Measurements from ENCODE around the gene ABCD1.

Gene ABCD1

GRCh38 chrX:153731117-153731844, 6.6 kb downstream of the ABCD1 start:
- Mint-ChIP-seq H3K36me3 (ENCODE audit: low read depth) (peaks cover 38% of the 10 kb centered on the region), H3K27ac (no peak overlapping the region), H3K9me3 (peaks cover 36% of the 10 kb centered on the region), H3K27me3 (ENCODE audit: low read depth) (peaks cover 6% of the 10 kb centered on the region), H3K4me3 (no peak overlapping the region), H3K4me1 (peaks cover 12% of the 10 kb centered on the region)
- no peak for TF ChIP-seq CTCF (IDR thresholded peaks at IDR 0.05; ENCODE audit: unreplicated experiment in 3 of 3)

GRCh38 chrX:153731845-153732215, 7.2 kb downstream of the ABCD1 start:
- Mint-ChIP-seq H3K4me3 (no peak overlapping the region), H3K36me3 (ENCODE audit: low read depth) (peaks cover 41% of the 10 kb centered on the region), H3K9me3 (peaks cover 36% of the 10 kb centered on the region), H3K27me3 (ENCODE audit: low read depth) (peaks cover 6% of the 10 kb centered on the region), H3K4me1 (peaks cover 12% of the 10 kb centered on the region), H3K27ac (no peak overlapping the region)
- TF ChIP-seq CTCF (IDR thresholded peaks at IDR 0.05; ENCODE audit: unreplicated experiment in 3 of 3): no peak

GRCh38 chrX:153732401-153732800, 7.7 kb downstream of the ABCD1 start:
- Mint-ChIP-seq H3K36me3 (ENCODE audit: low read depth) (peaks cover 41% of the 10 kb centered on the region), H3K4me1 (peaks cover 7% of the 10 kb centered on the region), H3K27me3 (ENCODE audit: low read depth) (peaks cover 2% of the 10 kb centered on the region), H3K4me3 (no peak overlapping the region), H3K9me3 (peaks cover 36% of the 10 kb centered on the region), H3K27ac (no peak overlapping the region)
- no peak for TF ChIP-seq CTCF (IDR thresholded peaks at IDR 0.05; ENCODE audit: unreplicated experiment in 3 of 3)

- Mint-ChIP-seq H3K27ac (no peak overlapping the region), H3K4me3 (no peak overlapping the region), H3K27me3 (ENCODE audit: low read depth) (no peaks in the 10 kb centered on the region), H3K4me1 (no peaks in the 10 kb centered on the region), H3K9me3 (peaks cover 33% of the 10 kb centered on the region), H3K36me3 (ENCODE audit: low read depth) (peaks cover 38% of the 10 kb centered on the region)
- TF ChIP-seq CTCF (IDR thresholded peaks at IDR 0.05; ENCODE audit: unreplicated experiment in 3 of 3): no peak
These were observed 9.1 kb downstream of the ABCD1 start for GRCh38 chrX:153733651-153734240.

- Mint-ChIP-seq H3K27ac (no peak overlapping the region), H3K4me3 (no peak overlapping the region), H3K27me3 (ENCODE audit: low read depth) (no peaks in the 10 kb centered on the region), H3K36me3 (ENCODE audit: low read depth) (peaks cover 35% of the 10 kb centered on the region), H3K9me3 (peaks cover 33% of the 10 kb centered on the region), H3K4me1 (no peaks in the 10 kb centered on the region)
- TF ChIP-seq CTCF (IDR thresholded peaks at IDR 0.05; ENCODE audit: unreplicated experiment in 3 of 3): no peak
These were observed 10.2 kb downstream of the ABCD1 start for GRCh38 chrX:153734871-153735270.

GRCh38 chrX:153735274-153735673, 10.6 kb downstream of the ABCD1 start:
- Mint-ChIP-seq H3K9me3 (peaks cover 33% of the 10 kb centered on the region), H3K27me3 (ENCODE audit: low read depth) (no peaks in the 10 kb centered on the region), H3K4me1 (no peaks in the 10 kb centered on the region), H3K36me3 (ENCODE audit: low read depth) (peaks cover 35% of the 10 kb centered on the region), H3K4me3 (no peak overlapping the region), H3K27ac (no peak overlapping the region)
- no peak for TF ChIP-seq CTCF (IDR thresholded peaks at IDR 0.05; ENCODE audit: unreplicated experiment in 3 of 3)

All from nephron (organoid).